Renal pelvis (tissue), 4 donors: ENCODE results near the gene KCNIP4. TPM values are rescaled to one million over a fixed set of nuclear protein-coding genes. Genes with fewer than 3 reads are reported as not detected.

Experiments
- DNase-seq: peaks from one replicate; pipeline ENCODE4 v3.0.0-alpha.2; 2013
- polyA plus RNA-seq, 3 donors: library from polyadenylated mRNA; unstranded; fragments of 120-200 nt; gene quantifications; one replicate each; pipeline ENCODE4 v1.2.1, GENCODE V29; 2013; ENCODE audit not compliant: insufficient read length in 3 of 3

The KCNIP4 gene
- polyA plus RNA-seq, 3 donors, result 9.3 to 12.2 (median 11.4) TPM

- peak; percentile 21 for DNase-seq
Observed at GRCh38 chr4:21469438-21470300, 478.9 kb downstream of the KCNIP4 start.

DNA sequence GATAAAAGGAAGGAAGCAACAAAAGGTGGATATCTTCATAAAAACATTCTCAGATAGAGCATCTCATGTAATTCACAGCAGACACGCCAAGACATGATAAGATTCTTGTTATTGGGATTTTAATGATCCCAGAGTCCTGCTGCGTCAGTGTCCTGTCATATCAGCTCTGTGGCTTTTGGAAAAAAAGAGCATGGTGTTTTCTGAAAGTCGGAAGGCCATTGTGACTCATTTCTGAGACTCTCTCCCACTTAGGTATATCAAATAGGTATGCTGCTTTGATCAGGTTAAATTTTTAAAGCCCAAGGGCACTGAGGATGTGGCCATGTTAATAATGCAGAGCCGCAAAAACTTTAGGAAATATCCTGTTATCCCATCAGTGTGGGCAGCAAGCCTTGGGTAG lies 481.0 kb downstream of the KCNIP4 start:
- no peak for DNase-seq

GRCh38 chr4:21457086-21457840 lies 491.3 kb downstream of the KCNIP4 start:
- no peak for DNase-seq

DNA sequence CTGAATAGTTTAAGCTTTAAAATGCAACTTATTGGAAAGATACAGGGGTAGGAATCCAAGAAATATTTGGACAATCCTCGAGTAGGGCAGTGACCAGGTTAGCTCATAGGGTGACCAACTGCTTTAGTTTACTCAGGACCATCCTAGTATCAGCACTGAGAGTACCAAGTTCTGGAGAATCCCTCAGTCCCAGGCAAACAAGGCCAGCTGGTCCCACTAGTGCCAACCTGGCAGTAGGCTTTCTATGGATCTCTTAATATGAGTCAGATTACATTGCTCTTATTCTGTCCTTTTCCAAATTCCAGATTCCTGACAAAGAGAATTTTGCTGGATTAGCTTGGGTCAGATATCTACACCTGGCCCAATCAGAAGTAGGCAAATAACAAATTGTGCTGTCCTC lies 493.7 kb downstream of the KCNIP4 start:
- DNase-seq, result no peak

DNA sequence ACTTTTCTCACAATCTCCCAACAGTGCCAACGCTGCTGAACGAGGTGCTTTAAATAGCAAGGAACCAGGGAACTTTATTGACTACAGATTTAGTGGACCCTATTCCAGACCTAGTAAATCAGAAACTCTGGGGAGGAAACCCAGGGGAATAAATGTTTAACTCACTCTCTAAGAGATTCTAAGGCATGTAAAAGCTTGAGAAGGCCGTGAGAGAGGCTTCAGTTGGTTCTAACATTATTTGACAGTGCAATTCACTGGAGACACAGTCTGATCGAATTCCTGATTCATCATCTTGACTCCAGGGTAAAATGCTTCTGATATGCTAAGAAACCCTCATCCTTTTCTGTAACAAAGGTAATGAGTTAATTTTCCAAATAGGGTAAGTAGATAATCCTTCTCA lies 494.4 kb downstream of the KCNIP4 start:
- no peak for DNase-seq

DNA sequence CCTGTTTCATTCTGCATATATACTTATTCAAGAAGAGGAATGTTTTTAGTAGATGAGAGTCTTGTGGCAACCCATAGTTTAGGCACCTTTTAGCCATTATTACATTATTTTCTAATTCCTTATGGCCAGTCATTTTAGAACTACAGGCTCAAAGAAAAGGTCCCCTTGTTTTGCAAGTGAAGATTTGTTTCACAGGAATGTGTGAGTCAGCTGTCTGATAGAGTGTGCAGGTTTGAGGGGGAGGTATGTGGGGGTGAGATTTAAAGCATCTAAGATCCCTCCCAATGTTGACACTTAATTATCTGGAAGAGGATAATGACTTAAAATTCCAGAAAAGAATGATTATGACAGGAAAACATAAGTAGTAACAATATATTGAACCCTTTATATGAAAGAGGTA lies 495.6 kb downstream of the KCNIP4 start:
- no peak for DNase-seq

- no peak for DNase-seq
Observed at GRCh38 chr4:21451032-21451431, 497.5 kb downstream of the KCNIP4 start.

DNA sequence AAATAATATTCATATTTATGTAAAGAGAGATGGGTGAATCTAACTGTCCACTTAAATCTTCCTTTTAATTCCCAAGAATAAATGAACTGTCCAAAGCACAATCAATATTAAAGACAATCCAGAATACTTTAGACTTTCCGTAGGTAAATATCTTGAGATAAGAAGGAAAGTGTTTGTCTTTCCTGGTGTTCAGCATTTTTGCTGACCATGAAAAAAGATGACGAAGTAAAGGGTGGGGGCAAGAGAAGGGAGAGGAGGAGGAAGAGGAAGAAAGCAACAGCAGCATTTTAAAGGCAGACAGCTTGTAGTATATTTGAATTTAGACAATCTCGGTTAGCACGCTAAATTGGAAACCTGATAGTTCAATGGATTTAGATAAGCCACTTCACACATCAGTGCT lies 498.2 kb downstream of the KCNIP4 start:
- no peak for DNase-seq

- no peak for DNase-seq
Observed at GRCh38 chr4:21447301-21448054, 501.1 kb downstream of the KCNIP4 start.

DNA sequence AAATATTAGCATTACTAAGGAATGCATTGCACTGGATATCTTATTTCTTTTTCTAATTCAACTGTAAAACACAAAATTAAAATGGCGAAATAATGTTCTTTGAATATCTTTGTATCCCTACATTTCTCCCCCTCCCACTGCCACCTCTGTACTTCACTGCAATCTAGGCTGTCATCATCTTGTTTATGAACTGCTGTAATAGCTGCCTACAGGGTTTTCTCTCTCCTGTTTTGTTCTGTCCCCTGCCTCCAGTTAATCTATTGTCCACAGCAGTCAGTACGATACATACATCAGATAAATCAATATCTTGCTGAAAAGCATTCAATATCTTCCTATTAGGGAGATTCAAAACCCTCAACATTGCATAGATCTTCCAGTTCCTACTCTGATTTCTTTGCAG lies 528.4 kb downstream of the KCNIP4 start:
- no peak for DNase-seq

GRCh38 chr4:21415728-21416127 lies 532.8 kb downstream of the KCNIP4 start:
- no peak for DNase-seq

DNA sequence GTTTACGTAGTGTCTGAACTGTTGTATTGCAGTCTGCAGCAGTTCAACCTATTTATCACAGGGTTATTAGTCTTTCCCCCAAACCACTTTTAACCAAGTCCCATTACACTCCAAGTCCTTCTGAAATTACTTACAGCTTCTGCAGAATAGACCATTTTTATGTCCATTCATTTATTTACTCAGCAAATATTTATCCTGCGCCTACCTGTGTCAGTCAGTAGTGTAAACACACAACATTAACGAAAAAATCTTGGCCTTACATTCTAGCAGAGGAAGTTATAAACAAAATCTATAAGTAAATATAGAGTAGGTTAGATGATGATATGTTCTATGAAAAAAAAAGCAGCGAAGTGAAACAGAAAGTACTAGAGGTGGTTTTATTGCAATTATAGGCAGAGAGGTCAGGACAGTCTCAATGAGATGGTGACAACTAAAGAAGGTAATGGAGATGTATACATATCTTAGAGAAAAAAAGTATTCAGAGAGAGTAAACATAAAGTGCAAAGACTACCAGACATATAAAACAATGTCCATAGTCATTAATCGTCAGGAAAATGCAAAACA lies 534.7 kb downstream of the KCNIP4 start:
- no peak for DNase-seq

GRCh38 chr4:21411086-21411485 lies 537.5 kb downstream of the KCNIP4 start:
- no peak for DNase-seq

- DNase-seq, result no peak
Observed at GRCh38 chr4:21410372-21410771, 538.2 kb downstream of the KCNIP4 start.

DNA sequence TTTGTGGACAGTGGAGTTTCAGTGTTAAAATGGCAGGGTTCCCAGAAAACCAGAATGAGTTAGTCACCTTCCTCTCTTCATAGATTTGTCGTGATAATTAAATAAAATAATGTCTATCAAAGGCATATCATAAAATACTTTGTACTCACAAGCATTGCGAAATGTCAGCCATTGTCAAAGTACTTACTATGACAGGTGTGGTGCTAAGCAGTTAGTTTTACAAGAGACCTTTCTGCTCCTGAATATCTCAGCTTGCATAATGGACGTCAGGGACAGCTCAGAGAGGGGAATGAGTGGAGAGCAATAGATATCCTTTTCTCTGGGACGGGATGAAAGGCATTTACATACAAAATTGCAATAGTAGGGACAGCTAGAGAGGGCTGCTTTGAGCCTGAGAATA lies 560.9 kb downstream of the KCNIP4 start:
- no peak for DNase-seq

GRCh38 chr4:21386166-21386780 lies 562.3 kb downstream of the KCNIP4 start:
- no peak for DNase-seq

DNA sequence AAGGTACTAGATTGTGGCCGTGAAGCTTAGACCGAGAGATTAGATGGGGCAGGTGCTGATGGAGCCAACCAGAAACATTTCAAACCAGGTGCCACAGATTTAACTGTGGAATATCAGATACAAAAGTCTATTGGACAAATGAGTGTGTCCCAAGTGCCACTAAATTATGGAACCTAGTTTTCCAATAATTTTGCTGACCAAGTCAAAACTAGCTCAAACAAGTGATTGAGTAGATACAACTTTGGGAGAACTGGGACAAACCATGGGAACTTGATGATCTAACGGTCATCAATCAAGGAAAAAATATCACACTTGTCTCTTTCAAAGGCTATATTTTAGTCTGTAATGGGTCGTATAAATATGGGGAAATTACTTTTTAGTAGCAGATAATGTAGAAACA lies 562.9 kb downstream of the KCNIP4 start:
- no peak for DNase-seq

DNA sequence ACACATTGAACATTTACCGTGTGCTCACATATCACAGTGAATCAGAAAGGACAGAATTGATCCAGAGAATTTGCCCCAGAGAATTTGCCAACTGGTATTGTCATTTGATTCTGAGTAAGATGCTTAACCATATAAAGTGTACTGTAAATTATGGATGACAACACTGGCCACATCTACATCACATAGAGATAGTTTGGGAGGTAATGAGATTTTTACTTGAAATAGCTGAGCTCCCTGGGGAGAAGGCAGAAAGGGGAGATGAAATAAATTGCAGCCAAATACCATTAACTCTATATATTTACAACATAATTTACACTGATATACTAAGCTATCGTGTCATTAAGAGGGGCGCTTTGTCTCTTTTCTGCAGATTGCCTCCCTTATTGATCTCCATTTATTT lies 564.0 kb downstream of the KCNIP4 start:
- DNase-seq, result no peak

DNA sequence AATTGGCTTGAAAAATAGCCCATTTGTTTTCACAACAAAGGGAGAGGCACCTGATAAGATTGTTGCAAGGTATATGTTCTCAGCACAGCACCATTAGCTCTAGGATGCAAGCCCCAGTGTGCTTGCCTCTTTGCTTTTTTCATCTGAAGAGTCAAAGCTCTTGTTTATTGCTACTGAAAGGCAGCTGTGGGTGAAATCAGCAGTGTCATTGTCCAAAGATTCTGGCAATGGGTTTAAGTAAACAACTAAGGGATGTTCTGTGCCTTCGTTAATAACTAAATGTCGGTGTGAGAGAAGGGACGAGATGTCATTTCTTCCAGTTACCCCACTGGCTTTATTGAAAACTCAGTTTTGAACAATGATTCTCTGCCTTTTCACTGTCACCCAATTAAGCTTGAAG lies 567.7 kb downstream of the KCNIP4 start:
- no peak for DNase-seq

DNA sequence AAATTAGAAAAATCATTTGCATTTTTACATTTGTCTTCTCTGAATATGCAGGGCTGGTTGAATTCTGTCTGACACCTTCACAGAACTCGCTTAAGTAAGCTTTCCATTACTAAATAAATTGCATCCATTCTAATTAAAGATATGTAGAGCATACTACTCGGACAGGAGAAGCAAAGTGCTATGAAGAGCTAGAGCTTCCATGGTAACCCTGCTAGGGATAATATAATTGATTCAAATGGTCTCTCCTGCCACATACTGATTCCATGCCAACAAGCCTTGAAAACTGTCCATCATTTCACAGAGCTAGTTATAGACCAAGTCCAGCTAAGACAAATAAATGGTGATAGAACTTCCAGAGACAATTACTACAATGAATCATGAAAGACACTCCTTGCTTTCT lies 571.5 kb downstream of the KCNIP4 start:
- DNase-seq, result no peak

DNA sequence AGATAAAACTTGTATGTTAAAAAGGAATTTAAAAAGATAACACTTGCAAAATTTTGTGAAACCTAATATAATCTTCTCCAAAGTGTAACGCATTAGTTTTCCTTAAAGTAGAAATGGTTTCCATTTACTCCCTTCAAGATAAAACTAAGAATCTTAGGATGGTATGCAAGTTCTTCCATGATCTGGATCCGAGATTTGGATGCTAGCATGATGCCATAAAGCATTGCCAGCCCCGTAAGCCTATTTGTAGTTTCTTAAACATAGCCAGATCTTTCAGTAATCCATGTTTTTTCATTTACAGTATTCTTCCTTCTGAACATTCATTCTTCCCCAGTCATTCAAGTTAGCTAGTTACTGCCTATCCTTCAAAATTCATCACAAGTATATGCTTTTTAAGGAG lies 572.4 kb downstream of the KCNIP4 start:
- no peak for DNase-seq
